Stimulated activated CD8-positive, alpha-beta memory T cell treated with anti-CD3 and anti-CD28 coated beads, Interleukin-7, amount 100 ng/mL, for 1 hour (primary cell): ENCODE measurements around the gene SLC29A3.

Source experiments
- DNase-seq, 2 donors: peaks; one replicate each; pipeline ENCODE4 v3.0.0-alpha.2; 2020; ENCODE audit warnings: low read depth in 2 of 2

Gene SLC29A3

GRCh38 chr10:71321386-71321785 is 2.3 kb downstream of the SLC29A3 start:
- no peak for DNase-seq

- DNase-seq: no peak
Observed at GRCh38 chr10:71323407-71323806, 4.3 kb downstream of the SLC29A3 start.

DNA sequence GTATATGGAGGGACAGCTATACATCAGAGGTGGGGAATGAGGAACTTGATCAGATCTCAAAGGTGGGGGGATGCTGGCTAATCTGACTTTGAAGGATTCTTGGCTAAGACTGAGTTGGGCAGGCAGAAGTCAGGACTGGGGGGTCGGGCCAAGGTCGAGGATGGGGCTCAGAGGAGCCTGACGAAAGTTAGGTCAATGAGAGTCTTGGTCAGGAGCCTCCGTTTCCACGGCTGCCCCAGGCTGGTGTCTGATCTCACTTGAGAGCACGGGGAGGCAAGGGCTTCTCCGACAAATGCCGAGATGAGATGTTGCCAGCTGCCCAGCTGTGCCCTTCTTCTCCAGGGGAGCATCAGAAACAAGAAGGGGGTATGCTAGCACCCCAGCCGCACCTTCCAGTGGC is 5.7 kb downstream of the SLC29A3 start:
- no peak for DNase-seq

DNA sequence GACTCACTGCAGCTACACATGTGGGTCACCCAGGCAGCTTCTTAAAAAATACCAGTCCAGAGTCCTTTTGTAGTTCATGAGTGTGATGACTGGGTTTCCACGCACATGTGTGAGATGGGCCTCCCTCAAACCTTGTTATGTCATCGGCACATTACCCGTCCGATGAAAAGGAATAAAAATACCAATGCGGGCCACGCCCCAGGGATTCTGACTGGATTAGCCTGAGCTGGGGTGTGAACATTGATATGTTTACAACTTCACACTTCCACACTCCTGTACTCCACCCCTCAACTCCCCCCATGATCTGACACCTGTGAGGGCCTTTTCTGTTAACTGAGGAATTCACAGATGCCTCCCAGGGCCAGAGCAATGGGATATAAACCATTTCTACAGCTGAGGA is 6.2 kb downstream of the SLC29A3 start:
- DNase-seq: no peak

DNA sequence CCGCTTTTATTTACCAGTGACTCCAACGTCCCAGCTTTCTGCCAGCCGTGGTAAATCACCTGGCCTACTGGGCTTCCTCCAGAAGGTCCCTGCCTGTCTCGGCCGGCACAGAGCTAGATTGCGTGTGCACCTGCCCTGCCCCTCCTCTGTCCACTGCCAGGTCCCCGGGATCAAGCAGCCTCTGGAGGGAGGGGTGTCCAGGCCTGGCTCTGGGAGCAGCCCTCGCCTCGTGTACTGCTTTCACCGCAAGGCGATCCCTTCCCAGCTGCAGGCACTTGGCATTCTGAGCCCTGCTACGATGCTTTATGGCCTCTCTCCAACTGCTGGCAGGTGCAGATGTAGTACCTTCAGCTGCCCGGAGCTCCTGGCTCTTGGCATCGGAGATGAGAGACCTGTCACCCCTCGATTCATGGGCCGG is 7.4 kb downstream of the SLC29A3 start:
- no peak for DNase-seq

DNA sequence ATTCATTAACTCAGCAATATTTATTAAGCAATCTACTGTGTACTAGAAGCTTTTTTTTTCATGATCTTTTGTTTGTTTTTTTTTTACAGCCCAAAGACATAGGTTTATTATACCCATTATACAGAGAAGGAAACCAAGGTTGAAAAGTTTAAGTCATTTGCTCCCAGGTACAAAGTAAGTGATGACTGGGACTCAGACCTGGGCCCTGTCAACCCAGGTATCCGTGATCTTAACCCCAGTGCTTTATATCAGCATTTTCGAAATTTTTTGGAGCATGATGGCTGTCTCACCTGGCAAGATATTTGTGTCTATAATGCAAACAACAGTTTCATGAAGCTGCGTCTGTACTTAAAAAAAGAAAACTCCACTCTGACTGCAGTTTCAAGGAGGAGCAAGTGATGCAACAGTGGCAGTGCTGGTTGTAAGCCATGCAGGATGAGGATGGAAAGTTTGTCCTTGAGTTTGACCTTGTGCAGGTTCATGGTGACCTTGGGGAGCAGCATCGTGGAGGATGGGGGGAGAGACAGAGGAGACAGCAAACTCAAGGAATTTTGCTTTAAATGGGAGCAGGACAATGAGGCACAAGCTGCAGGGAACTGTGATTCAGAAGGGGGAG is 11.8 kb downstream of the SLC29A3 start:
- DNase-seq: no peak

- DNase-seq: no peak
Observed at GRCh38 chr10:71331736-71332135, 12.7 kb downstream of the SLC29A3 start.

GRCh38 chr10:71332466-71332865 is 13.4 kb downstream of the SLC29A3 start:
- DNase-seq: no peak

DNA sequence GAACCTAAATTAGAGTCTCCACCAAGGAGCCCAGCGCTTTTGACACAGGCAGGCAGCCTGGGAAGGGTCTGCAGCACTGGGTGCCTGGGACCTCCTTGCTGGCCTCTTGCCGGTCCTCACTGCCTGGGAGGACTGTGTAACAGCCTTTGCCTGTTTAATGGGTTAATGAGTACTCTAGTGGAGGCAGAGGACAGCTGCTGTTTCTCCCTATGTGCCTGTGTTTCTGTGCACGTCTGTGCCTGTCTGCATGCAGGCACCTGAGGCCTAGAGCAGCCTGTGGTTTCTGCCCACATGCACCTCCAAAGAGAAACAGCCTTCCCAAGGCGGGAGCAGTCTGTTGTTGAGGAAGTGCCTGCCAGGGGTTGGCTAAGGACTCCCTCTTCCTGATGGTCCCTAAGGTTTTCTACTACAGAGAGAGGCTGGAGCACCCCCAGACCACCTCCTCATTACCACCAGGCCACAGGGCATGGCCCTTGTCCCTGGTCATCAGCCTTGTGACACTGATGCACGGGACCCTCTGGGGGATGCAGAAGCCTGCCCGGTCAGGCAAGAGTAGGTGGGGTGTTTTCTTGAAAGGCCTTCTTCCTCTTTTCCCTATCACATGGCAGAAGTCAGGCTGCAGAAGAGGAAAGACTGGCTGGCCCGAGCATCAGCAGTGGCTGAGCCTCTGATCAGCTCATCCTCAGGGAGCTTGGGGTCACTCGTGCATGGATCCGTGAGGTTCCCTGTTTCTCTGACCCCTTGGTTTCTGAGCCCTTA is 14.2 kb downstream of the SLC29A3 start:
- no peak for DNase-seq

DNA sequence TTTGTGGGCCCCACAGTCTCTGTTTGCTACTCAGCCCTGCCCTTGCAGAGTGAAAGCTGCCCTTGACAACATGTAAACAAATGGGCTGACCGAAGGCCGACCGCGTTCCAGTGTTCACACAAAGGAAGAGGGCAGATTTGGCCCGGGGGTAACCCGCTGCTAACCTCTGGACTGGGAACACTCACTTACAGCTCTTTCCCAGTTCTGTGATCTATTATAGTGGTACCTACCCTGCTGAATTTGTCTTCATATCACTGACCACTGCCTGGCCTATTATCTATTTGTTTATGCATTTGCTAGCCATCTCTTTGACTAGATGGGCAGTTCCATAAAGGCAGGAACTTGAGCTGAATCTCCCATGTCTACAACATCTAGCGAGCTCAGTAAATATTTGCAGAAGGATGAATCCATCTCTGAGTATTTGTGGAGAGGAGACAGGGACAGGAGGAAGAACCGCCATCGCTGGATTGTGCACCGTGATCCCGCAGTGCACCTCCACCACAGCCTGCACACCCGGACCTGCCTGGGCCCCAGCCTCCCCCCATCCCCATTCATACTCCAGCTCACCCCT is 15.2 kb downstream of the SLC29A3 start:
- no peak for DNase-seq

- DNase-seq: no peak
Observed at GRCh38 chr10:71335173-71335708, 16.2 kb downstream of the SLC29A3 start.

- DNase-seq: no peak
Observed at GRCh38 chr10:71336632-71337031, 17.6 kb downstream of the SLC29A3 start.

DNA sequence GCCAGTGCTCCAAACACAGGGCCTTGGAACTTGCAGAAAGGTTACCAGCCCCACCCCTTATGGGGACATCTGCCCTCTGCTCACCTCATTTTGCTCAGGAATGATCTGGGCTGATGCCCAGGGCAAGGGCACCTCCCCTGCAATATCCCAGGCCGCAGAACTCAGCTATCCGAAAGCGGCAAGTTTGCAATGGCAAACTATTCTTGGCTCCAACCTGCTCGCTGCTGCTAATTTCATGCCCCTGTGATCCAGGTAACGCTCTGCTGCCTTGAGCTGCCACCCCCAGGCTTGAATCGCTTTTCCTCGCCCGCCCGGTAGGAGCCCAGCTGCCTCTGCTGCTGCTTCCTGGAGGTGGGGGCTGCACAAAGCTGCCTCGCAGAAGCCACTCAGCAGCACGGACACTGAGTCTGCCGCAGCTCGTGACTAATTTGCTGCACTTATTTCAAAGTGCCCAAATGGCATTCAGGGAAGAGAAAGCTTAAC is 18.2 kb downstream of the SLC29A3 start:
- no peak for DNase-seq

DNA sequence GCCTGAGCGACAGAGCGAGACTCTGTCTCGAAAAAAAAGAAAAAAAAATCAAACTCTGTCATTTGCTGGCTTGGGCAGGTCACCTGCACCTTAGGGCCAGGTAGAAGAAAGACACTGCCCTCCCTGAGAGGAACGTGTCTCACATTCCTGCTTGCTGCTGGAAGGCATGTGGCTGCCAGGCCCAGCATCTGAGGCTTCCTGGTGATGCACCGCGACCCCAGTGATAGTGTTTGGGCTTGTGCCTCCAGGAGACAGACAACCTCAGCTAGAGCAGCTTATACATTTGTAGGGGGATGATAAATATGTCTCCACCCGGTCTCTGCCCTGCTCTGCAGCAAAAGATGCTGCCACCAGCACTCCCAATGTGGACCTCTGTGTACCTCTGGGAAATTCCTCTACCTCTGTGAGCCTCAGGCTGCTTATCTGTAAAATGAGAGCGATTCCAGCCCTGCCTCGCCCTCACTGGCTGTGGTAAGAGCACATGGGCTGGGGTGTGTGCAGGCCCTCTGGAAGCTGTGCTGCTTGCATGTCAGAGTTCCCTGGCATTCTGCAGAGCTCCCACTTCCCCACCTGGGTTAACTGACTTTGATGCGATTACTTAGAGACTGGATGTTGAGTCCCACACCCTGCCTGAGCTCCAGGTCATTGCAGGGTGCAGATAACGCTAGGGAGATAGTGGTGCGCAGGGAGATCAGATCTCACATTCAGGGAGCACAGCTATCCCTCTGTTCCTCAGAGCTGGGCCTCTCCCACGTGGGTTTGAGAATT is 19.9 kb downstream of the SLC29A3 start:
- DNase-seq: no peak

DNA sequence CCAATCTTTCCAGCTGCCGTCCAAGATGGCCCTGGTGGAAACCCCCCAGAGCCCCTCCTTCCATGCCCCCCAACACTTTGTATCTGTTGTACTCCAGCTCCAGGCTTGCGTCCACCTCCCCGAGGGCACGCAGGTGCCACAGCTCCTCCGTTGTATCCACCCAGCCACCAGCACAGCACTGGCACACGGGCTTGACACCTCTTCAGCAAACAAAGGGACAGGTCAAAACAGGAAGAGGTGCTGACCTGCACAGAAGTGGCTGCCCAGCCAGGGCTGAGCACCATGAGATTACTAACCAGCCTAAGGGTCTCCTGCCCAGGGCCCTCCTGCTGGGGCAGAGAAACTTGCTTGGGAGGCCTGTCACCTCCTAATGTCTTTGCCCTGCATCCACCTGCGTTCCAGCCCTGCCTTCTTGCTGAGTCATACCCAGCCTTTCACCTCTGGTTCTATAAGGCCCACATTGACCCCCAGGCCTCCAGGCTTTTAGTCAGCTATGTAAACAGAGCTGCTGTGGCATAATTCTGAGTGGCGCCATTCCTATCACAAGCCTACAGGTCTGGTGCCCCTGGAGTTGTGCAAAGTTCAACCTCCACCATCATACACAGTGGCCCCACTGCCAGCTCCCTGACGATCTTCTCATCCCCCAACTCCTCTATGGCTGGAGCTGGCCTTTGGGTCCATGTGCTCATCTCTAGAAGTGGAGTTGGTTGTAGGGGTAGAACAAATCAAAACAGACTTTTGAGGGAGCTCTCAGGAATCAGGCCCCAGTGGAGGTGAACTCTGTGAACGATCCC is 20.9 kb downstream of the SLC29A3 start:
- DNase-seq: no peak

GRCh38 chr10:71342573-71343391 is 23.7 kb downstream of the SLC29A3 start:
- DNase-seq: no peak

GRCh38 chr10:71343392-71343773 is 24.3 kb downstream of the SLC29A3 start:
- no peak for DNase-seq

- no peak for DNase-seq
Observed at GRCh38 chr10:71344154-71344925, 25.3 kb downstream of the SLC29A3 start.

- DNase-seq: no peak
Observed at GRCh38 chr10:71344993-71345480, 26.0 kb downstream of the SLC29A3 start.
